ENCODE measurements around the gene BAHCC1.

DNA sequence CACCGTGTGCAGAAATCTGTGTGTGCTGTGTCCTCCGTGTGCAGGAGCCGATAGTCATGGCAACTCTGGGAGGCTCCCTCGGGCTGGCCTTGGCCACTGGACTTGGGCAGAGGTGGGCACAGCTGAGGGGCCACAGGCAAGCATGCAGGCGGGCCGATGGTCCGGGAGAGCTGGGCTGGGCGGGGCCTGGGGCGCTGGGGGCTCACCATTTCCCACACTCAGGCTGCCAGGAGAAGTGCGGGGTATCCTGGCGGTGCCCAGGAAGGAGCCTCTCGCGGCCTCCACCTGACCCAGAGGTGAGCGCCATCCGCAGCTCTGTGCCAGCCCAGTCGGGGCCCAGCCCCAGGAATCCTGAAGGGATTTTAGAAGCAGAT, 28.4 kb downstream of the BAHCC1 start:
- TF ChIP-seq, protein P1, sequence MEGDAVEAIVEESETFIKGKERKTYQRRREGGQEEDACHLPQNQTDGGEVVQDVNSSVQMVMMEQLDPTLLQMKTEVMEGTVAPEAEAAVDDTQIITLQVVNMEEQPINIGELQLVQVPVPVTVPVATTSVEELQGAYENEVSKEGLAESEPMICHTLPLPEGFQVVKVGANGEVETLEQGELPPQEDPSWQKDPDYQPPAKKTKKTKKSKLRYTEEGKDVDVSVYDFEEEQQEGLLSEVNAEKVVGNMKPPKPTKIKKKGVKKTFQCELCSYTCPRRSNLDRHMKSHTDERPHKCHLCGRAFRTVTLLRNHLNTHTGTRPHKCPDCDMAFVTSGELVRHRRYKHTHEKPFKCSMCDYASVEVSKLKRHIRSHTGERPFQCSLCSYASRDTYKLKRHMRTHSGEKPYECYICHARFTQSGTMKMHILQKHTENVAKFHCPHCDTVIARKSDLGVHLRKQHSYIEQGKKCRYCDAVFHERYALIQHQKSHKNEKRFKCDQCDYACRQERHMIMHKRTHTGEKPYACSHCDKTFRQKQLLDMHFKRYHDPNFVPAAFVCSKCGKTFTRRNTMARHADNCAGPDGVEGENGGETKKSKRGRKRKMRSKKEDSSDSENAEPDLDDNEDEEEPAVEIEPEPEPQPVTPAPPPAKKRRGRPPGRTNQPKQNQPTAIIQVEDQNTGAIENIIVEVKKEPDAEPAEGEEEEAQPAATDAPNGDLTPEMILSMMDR (conservative IDR thresholded peaks at IDR 0.05), result no peak
- no peak for TF ChIP-seq EZH2 (IDR thresholded peaks at IDR 0.05; ENCODE audit: low read depth)
